Measurements from ENCODE around the gene TSSK2.
"Not testable (repeated sequence)": the region's sequence is repeated elsewhere in the genome, so short reads cannot be mapped to it uniquely, and the experiment has no call there.

Gene TSSK2

DNA sequence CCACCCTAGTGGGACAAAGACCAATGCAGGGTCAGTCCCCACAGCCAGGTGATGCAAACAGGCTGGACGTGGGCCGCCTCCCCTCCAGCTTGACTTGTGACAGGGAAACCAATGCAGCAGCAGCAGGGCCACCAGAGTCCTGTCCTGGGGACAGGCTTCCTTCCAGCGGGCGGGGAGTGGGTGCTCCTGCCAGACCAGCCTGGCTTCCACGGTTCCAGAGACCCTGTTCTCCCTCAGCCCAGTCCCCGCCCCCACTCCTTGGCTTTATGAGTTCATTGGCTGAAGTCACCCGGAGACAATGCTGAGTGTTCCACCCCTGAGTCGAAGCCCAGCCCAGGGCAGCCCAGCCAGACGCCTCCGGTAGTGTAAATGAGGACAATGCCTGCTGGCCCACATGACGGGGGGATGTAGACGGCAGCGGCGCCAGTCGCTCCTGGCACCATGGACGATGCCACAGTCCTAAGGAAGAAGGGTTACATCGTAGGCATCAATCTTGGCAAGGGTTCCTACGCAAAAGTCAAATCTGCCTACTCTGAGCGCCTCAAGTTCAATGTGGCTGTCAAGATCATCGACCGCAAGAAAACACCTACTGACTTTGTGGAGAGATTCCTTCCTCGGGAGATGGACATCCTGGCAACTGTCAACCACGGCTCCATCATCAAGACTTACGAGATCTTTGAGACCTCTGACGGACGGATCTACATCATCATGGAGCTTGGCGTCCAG, at the start of gene TSSK2:
Gene TSSK2, plus strand, starts transcription at position 350 of the 726 bp plus-strand sequence. Its CDS starts 92 bp downstream, at position 442.
- DNase-seq = no peak

DNA sequence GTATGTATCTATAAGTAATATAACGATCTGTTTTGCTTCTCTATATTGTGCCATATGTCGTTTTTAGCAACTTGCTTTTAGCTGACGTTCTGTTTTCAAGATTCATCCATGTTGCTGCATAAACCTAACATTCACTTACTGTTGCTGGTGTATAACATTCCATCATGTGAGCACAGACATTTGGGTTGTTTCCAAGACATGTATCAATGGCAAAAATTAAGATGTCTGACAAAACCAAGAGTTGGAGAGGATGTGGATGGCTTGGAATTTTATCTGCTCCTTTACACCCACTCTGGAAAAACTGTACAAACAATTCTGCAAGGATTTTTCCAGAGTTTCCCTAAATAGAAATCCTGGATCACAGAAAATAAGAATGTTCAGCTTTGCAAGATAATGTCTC, 49.8 kb upstream of the TSSK2 start:
- no peak for DNase-seq

DNA sequence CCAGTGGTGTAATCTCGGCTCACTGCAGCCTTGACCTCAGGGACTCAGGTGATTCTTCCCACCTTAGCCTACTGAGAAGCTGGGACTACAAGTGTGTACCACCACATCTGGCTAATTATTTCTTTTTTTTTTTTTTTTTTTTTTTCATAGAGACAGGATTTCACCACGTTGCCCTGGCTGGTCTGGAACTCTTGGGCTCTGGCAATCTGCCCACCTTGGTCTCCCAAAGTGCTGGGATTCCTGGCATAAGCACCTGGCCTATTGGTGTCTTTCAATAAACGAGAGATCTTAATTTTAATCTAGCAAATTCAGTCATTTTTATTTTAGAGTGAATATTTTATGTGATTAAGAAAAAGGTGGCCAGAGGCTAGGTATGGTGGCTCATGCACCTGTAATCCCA, 49.0 kb upstream of the TSSK2 start:
- DNase-seq = no peak

- no peak for DNase-seq
Measured at GRCh38 chr22:19082793-19083192, 48.3 kb upstream of the TSSK2 start.

DNA sequence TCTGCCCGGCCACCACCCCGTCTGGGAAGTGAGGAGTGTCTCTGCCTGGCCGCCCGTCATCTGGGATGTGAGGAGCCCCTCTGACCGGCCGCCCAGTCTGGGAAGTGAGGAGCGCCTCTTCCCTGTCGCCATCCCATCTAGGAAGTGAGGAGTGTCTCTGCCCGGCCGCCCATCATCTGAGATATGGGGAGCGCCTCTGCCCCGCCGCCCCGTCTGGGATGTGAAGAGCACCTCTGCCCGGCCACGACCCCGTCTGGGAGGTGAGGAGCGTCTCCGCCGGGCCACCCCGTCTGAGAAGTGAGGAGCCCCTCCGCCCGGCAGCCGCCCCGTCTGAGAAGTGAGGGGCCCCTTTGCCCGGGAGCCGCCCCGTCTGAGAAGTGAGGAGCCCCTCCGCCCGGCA, 47.0 kb upstream of the TSSK2 start:
- DNase-seq = not testable (repeated sequence)

DNA sequence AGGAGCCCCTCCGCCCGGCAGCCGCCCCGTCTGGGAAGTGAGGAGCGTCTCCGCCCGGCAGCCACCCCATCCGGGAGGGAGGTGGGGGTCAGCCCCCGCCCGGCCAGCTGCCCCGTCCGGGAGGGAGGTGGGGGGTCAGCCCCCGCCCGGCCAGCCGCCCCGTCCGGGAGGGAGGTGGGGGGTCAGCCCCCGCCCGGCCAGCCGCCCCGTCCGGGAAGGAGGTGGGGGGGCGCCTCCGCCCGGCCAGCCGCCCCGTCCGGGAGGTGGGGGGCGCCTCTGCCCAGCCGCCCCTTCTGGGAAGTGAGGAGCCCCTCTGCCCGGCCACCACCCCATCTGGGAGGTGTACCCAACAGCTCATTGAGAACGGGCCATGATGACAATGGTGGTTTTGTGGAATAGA, 46.5 kb upstream of the TSSK2 start:
- not testable (repeated sequence) for DNase-seq

DNA sequence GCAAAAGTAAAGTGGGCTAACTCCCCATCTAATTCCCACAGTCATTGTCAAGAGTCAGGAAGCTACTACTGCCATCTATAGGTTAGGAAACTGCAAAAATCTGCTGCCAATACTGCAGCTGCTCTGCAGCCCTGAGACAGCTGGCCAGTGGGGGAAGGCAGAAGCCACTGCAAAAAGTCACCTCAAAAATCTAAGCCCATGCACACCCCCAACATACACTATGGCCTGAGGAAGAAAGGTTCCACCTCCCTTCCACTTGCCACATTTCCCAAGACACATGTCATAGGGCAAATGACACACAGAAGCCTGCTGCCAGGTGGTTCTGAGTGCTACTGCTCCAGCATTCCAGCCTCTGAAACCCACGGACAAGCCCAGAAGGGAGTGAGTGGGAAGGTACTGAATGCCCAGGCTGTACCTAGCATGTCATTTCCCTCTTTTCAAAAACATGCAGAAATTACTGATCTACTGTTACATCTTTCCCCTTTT, 45.8 kb upstream of the TSSK2 start:
- DNase-seq = no peak

DNA sequence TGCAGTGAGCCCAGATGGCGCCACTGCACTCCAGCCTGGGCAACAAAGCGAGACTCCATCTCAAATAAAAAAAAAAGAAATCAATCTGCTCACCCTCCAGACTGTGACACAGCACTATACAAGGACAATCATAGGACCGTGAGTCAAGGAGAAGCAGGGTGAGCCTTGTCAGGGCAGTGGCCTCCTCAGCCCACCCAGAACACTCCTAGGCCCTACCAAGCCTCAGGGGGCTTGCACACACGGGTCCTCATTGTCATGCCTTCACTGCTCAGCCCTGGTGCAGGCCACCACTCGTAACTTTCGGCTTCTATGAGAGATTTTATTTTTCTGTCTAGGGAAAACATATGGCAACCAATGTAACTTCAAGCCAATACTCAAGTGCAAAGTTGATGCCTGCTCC, 44.7 kb upstream of the TSSK2 start:
- no peak for DNase-seq

DNA sequence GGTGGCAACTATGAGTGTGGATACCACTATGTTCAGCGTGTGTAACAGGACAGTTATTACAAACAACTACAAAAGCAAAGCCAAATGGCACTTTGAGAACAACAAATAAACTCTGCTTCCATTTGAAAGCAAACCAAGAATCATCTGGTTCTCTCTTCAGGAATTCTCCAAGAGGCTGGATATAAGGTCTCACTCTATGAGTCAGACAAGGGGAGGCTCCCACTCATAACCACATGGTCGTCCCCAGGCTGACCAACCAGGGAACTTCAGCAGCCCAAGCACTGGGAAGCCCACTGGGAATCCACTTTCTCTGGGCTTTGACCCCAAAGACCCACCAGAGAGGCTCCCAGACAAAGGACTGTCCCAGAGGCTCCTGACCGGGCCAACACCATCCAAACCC, 44.2 kb upstream of the TSSK2 start:
- no peak for DNase-seq

DNA sequence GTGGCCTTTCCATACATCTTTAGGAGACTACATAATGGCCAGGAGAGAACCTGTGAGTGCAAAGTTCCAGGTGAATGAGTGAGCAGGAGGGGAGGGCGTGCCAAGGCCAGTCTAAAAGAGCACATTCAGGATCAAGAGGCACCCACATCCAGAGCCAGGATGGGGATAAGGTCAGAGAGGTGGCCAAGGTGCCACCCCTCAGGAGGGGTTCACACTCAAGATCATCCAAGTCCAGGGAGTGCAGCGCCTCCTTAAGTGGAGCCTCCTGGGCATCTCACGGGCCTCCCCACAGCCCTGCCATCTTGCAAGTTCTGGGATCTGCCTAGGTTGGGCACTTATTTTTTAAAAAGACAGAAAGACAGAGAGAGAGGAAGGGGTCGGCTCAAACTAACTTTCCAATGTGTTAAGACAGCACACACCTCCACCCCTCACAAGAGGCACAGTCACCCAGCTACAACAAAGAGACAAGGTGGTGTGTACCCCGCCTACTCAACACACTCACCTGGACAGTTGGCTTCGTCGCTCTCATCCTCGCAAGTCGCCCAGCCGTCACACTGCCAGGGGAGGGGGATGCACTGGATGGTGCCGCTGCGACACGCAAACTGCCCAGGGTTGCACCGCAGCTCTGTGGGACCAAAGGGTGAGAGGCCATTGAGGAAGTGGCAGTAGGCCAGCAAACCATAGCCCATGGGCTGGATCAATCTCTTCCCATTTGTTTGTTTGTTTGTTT, 42.1 kb upstream of the TSSK2 start:
- no peak for DNase-seq

DNA sequence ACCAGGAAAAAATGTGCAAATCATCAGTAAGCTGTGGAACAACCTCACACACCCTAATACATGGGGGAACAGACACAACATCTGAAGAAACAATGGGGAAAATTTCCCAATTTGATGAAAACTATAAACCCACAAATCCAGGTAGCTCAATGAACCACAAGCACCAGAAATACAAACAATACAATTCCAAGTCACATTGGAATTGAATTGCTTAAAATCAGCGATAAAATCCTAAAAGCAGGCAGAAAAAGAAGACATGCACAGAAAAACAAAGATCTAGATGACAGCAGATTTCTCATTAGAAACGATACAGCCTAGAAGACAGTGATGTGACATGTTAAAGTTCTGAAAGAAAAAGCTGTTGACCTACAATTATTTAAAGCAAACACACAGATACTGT, 40.9 kb upstream of the TSSK2 start:
- no peak for DNase-seq

DNA sequence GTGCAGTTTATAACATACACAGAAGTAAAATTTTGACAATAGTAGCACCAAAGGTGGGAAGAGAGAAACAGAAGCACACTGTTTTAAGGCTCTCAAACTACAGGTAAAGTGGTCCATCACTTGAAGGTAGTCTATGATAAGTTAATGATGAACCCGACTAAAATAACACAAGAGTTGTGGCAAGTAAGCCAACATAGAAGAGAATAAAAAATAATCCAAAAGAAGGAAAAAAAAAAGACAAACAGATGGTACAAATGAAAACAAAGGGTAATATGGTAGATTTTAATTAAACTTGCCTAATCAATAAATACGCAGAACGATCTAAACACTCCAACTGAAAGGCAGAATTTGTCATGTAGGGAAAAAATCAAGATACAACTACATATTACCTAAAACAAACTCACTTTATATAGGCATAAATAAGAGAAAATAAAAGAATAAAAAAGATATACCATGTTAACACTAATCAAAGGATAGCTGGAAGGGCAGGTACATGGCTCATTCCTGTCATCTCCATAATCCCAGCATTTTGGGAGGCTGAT, 40.5 kb upstream of the TSSK2 start:
- DNase-seq = no peak

GRCh38 chr22:19092725-19093124, 38.4 kb upstream of the TSSK2 start:
- no peak for DNase-seq

DNA sequence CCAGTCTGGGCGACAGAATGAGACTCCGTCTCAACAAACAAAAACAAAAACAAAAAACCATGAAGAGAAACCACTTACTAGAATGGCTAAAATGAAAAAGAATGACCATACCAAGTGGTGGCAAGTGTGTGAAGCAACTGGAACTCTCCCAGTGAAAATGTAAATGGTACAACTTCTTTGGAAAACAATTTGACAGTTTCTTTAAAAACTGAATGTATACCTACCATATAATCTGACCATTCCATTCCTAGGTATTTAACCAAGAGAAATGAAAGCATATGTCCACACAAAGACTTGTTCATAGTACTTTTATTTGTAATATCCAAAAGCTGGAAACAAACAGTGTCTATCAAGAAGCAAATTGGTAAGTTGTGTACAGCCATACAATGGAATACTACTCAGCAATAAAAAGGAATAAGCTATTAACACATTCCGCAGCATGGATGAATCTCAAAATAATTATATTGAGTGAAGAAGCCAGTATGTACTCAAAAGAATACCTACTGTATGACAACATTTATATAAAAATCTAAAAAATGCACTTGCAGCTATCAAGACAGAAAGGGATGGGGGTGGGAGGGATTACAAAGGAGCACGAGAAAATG, 36.6 kb upstream of the TSSK2 start:
- DNase-seq = no peak

DNA sequence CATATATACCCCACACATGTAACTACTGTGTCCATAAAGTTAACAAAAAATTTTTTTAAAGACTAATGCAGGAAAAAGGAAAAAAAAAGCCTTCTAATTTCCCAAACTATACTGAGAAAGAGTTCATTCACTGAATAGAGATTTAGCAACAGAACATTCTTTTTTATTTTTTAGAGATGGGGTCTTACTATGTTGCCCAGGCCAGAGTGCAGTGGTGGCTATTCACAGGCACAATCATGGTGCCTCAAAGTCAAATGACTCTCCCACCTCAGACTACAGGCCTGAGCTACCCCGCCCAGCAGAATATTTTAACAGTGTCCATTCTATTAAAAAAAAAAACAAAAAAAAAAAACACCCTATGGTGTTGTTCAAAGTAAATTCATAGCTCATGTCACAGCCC, 34.6 kb upstream of the TSSK2 start:
- DNase-seq = no peak

- DNase-seq = no peak
Measured at GRCh38 chr22:19097518-19097917, 33.6 kb upstream of the TSSK2 start.

- DNase-seq = no peak
Measured at GRCh38 chr22:19098157-19098556, 33.0 kb upstream of the TSSK2 start.

DNA sequence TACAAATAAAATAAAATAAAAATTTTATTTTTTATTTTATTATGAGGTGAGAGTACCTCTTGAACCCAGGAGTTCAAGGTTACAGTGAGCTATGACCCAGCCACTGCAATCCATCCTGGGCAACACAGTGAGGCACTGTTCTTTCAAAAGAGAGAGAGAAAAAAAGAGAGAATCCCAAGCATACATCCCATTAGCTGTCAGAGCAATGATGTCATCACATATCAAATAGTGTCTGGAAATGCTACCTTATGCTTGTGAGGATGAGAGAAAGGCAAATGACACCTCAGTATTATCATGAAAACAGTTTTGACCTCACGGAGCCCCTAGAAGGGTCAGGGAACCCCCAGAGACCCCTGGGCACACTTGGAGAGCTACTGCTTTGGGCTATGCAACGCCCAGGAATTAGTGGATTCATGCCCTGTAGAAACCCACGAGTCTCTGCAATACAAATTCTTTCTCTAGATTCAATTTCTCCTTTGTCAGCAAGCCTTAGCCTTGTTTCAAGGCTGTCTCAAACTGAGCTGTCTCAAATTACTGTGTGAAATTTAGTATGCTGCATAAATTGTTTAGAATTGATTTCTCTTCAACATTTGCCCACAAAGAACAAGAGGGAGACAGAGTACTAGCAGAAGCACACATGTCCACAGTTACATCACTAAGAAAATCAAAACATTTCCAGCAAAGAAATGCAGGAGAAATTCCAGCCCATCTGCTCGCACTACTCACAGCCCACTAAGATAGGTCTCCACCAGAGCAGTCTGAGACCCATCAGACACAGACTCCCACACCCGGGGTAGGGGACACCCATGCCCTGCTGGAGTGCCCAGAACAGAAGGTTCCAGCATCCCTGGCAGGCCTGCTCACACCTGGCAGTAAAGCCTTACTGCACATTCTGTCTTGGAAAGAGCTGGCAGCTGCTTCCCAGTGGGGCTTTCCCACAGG, 27.0 kb upstream of the TSSK2 start:
- DNase-seq = no peak

- no peak for DNase-seq
Measured at GRCh38 chr22:19105456-19105855, 25.7 kb upstream of the TSSK2 start.

DNA sequence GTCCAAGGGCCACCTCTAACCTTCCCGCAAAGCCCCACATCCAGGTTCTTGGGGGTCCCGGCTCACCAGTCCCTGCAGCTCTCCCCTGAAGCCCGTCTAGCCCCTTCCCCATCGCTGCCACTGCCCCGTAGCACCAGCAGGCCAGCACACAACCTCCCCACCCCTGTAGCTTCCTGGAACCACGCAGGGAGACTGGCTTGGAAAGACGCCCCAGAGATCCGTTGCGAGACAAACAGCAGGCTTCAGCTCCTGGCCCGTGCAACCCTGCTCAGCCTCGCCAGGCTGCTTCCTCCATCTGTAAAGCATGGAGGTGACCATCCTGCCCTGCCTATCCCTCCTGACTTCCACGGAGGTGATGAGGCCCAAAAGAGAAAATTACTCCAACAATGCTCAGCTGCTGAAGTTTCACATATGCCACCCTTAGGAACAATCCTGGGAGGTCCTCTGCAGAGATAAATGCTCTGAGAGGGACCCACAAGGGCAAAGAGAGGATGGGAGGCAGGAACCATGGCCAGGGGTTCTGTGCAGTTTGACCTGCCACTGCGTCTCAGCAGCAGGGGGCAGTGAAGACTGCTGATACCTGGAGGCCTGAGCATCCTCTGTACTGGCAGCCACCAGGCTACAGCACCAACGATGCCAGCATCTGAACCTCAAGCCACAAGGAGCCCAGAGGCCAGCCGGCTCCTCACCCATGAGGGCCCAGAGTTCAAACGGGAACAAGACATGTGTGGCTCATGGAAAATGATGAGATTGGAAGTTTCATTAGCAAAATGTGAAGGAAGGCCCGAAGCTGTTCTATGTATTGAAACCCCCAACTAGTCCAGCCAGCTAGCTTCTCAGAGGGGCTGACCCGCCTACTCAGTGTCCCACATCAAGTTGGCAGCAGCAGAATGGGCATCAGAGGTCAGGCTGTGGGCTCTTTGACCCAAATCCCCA, 25.0 kb upstream of the TSSK2 start:
- DNase-seq = no peak

All from NCI-H1092 (cell line).